Endothelial cell of umbilical vein (primary cell): ENCODE data around the gene FYN. TPM values are rescaled to one million over a fixed set of nuclear protein-coding genes. Genes with fewer than 3 reads are reported as not detected.

Experiments used
- BruUV-seq: library from RNA; stranded (reverse); fragments of 400-500 nt; replicated peaks from 2 replicates; lab custom pipeline; 2021; lab: Mats Ljungman, UMichigan
- CTCF ChIA-PET: fragments of 300-600, 350-600 bp; sonication (Branson Sonifier 250); formaldehyde crosslinking; loops from one replicate; lab custom pipeline; 2021; ENCODE audit warnings: antibody characterized with exemption, inconsistent platforms; lab: Charles Lee
- POLR2A ChIA-PET: fragments of 300-600, 350-600 bp; sonication (Branson Sonifier 250); formaldehyde crosslinking; loops from one replicate; lab custom pipeline; 2021; ENCODE audit warnings: antibody characterized with exemption, inconsistent platforms; lab: Charles Lee
- DNase-seq: peaks from one replicate; pipeline ENCODE4 v3.0.0-alpha.2; 2011; ENCODE audit warnings: low read depth, low spot score
- FAIRE-seq: peaks from 2 replicates; lab custom pipeline; 2011; peaks lifted over from hg19 to GRCh38; lab: Jason Lieb, UNC
- H2AFZ ChIP-seq: 2 replicates; pipeline ENCODE4 v1.6.0; 2012; ENCODE audit warnings: low read depth, low read length, control low read depth, inconsistent platforms
- H3K27ac ChIP-seq: 2 replicates; pipeline ENCODE4 v1.5.1; 2011; ENCODE audit warnings: low read depth, mild to moderate bottlenecking, control low read depth, low read length, moderate library complexity; ENCODE audit not compliant: insufficient read depth
- H3K27me3 ChIP-seq, 2 experiments: 2 replicates each; pipeline versions ENCODE4 v1.6.0 to v1.6.1; 2011; ENCODE audit warnings: low read length in 2 of 2, mixed read lengths in 1 of 2; ENCODE audit not compliant: control insufficient read depth in 2 of 2, insufficient read depth in 2 of 2
- H3K36me3 ChIP-seq, 2 experiments: 2 replicates in 1 of 2; 3 replicates in 1 of 2; pipeline ENCODE4 v1.5.1; 2011; ENCODE audit warnings: low read length in 2 of 2, mild to moderate bottlenecking in 1 of 2, moderate library complexity in 1 of 2; ENCODE audit not compliant: control insufficient read depth in 2 of 2, insufficient read depth in 2 of 2; ENCODE audit errors: extremely low read depth in 1 of 2
- H3K4me1 ChIP-seq: 3 replicates; pipeline ENCODE4 v1.5.1; 2011; ENCODE audit warnings: mild to moderate bottlenecking, low read length; ENCODE audit not compliant: control insufficient read depth, insufficient read depth; ENCODE audit errors: extremely low read depth
- H3K4me2 ChIP-seq: 2 replicates; pipeline ENCODE4 v1.6.1; 2011; ENCODE audit warnings: low read length, control low read depth, mixed read lengths; ENCODE audit not compliant: insufficient read depth
- H3K4me3 ChIP-seq, 3 experiments: fragments of 200-600 bp in 1 of 3; sonication (generic), shearing (Covaris generic) in 1 of 3; replicated peaks in 1 of 3; 2 replicates each; pipeline ENCODE4 v1.5.1; 2011 to 2016; ENCODE audit warnings: control low read depth in 3 of 3, low read length in 3 of 3, mild to moderate bottlenecking in 2 of 3, inconsistent platforms in 1 of 3, low read depth in 1 of 3, moderate library complexity in 1 of 3; ENCODE audit not compliant: insufficient read depth in 1 of 3
- H3K79me2 ChIP-seq: 2 replicates; pipeline ENCODE4 v1.6.0; 2012; ENCODE audit warnings: low read length, inconsistent platforms; ENCODE audit not compliant: control insufficient read depth, insufficient read depth
- H3K9ac ChIP-seq: replicated peaks from 2 replicates; pipeline ENCODE3; 2011; ENCODE audit warnings: low read length, control low read depth; ENCODE audit not compliant: insufficient read depth; ENCODE audit errors: extremely low read depth
- H3K9me1 ChIP-seq: replicated peaks from 3 replicates; pipeline ENCODE4 v1.6.0; 2011; ENCODE audit warnings: mild to moderate bottlenecking, low read length; ENCODE audit not compliant: control insufficient read depth, insufficient read depth; ENCODE audit errors: extremely low read depth
- H3K9me3 ChIP-seq: replicated peaks from 2 replicates; pipeline ENCODE4 v1.5.1; 2012; ENCODE audit warnings: low read length, inconsistent platforms; ENCODE audit not compliant: control insufficient read depth, insufficient read depth
- H4K20me1 ChIP-seq: replicated peaks from 2 replicates; pipeline ENCODE3; 2011; ENCODE audit warnings: mild to moderate bottlenecking, low read length; ENCODE audit not compliant: control insufficient read depth, insufficient read depth; ENCODE audit errors: extremely low read depth
- EZH2 ChIP-seq: IDR thresholded peaks from 2 replicates; pipeline ENCODE4 v1.6.1; 2012; ENCODE audit warnings: borderline replicate concordance, low read depth, mild to moderate bottlenecking, moderate library complexity, low read length, inconsistent platforms; ENCODE audit not compliant: severe bottlenecking
- FOS ChIP-seq: IDR thresholded peaks from 2 replicates; pipeline ENCODE4 v1.6.1; 2011; ENCODE audit warnings: mild to moderate bottlenecking, low read length, moderate library complexity, borderline replicate concordance; ENCODE audit not compliant: insufficient read depth
- GATA2 ChIP-seq: IDR thresholded peaks from 2 replicates; pipeline ENCODE4 v1.7.0; 2011; ENCODE audit warnings: low read depth, mild to moderate bottlenecking, moderate library complexity, mixed read lengths, low read length; ENCODE audit not compliant: insufficient read length, insufficient read depth
- JUN ChIP-seq: IDR thresholded peaks from 2 replicates; pipeline ENCODE4 v1.6.1; 2011; ENCODE audit warnings: borderline replicate concordance, low read depth; ENCODE audit not compliant: insufficient read length, insufficient read depth
- MYC ChIP-seq: IDR thresholded peaks from one replicate; pipeline ENCODE4 v1.6.1; 2011; ENCODE audit warnings: mild to moderate bottlenecking, low read depth, low read length
- POLR2A ChIP-seq: IDR thresholded peaks from 2 replicates; pipeline ENCODE4 v1.6.1; 2012; ENCODE audit warnings: low read depth, mild to moderate bottlenecking, control low read depth, low read length
- POLR2AphosphoS5 ChIP-seq: IDR thresholded peaks from 2 replicates; pipeline ENCODE4 v1.6.1; 2012; ENCODE audit warnings: low read depth, mild to moderate bottlenecking, control low read depth, low read length, moderate library complexity; ENCODE audit not compliant: insufficient read depth
- dilution Hi-C: fragments of 300-500 bp; cut with MboI; formaldehyde crosslinking; loops from one replicate; pipeline ENCODE4 v1.15.0; 2019; ENCODE audit warnings: low sequenced_read_pairs; ENCODE audit not compliant: extremely low pct_ligation_motif_present
- intact Hi-C: fragments of 100-400 bp; cut with micrococcal nuclease; formaldehyde crosslinking; loops from one replicate; pipeline ENCODE4 v1.10.0; 2022
- polyA plus RNA-seq, 4 experiments: library from polyadenylated mRNA; depleted of rRNA in 3 of 4; stranded (reverse) in 3 of 4; unstranded in 1 of 4; fragments of >200 nt; gene quantifications; 2 replicates each; pipeline versions ENCODE4 v1.2.1 to v1.2.3, GENCODE V29; 2011 to 2012; ENCODE audit warnings: missing spikeins in 1 of 4
- total RNA-seq: library from RNA; stranded (reverse); gene quantifications from 2 replicates; pipeline ENCODE4 v1.2.3, GENCODE V29; 2021
- TF ChIP-seq, protein P1 (sequence below): IDR thresholded peaks from 2 replicates; pipeline ENCODE4 v1.6.1; 2011; ENCODE audit not compliant: insufficient read depth, insufficient read length
- TF ChIP-seq, protein P2 (sequence below), 2 donors: IDR thresholded peaks; 1 replicate in 1 of 2; 2 replicates in 1 of 2; pipeline ENCODE4 v1.5.1; 2011; ENCODE audit warnings: low read length in 2 of 2, mild to moderate bottlenecking in 2 of 2, moderate library complexity in 2 of 2, control low read depth in 1 of 2, inconsistent platforms in 1 of 2, low read depth in 1 of 2; ENCODE audit not compliant: insufficient read depth in 1 of 2; ENCODE audit errors: extremely low read depth in 1 of 2

Gene FYN
- total and polyA plus RNA-seq, 2 donors (not counting 3 experiments of a cell fraction or from before 2014, with no cell fraction given): 69.0 to 143 TPM

DNA sequence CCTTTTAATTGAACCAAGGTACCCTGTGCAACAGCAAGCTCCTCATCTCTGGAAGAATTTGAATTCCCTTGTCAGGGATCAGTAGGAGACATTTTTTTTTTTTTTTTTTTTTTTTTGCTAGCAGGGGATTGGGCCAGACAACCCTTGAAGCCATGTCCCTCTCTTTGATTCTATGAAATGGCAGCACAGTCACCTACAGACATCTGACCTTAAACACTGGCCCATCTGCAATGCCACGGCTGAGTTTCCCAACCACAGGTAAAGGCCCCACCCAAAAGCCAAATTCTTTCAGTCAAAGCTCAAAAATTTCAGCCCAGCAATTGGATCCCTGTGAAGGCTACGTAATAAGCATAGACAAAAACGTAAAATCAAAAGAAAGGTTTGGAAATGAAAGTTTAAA is 94.2 kb downstream of the FYN start:
- Histone ChIP-seq H3K4me2 (no peak overlapping the region), H3K27ac (no peak overlapping the region), H3K4me1 (peaks cover 5% of the 10 kb centered on the region), H3K27me3 (no peaks in the 10 kb centered on the region), H3K4me3 (no peak overlapping the region), H4K20me1 (no peaks in the 10 kb centered on the region), H3K36me3 (peaks cover 2% of the 10 kb centered on the region in 2 experiments), H3K9me3 (no peaks in the 10 kb centered on the region), H2AFZ (no peak overlapping the region), H3K9me1 (no peaks in the 10 kb centered on the region), H3K79me2 (peaks cover 13% of the 10 kb centered on the region), H3K9ac (no peak overlapping the region)
- no TSS peak for BruUV-seq
- TF ChIP-seq, protein P1, sequence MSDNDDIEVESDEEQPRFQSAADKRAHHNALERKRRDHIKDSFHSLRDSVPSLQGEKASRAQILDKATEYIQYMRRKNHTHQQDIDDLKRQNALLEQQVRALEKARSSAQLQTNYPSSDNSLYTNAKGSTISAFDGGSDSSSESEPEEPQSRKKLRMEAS: no peak
- TF ChIP-seq MYC (no peak), POLR2A (no peak)
- intact Hi-C loops: no loop called here
- POLR2A ChIA-PET: no interaction called here
- FAIRE-seq: no peak
- dilution Hi-C loops: no loop called here
- CTCF ChIA-PET: no interaction called here
- DNase-seq: no peak

DNA sequence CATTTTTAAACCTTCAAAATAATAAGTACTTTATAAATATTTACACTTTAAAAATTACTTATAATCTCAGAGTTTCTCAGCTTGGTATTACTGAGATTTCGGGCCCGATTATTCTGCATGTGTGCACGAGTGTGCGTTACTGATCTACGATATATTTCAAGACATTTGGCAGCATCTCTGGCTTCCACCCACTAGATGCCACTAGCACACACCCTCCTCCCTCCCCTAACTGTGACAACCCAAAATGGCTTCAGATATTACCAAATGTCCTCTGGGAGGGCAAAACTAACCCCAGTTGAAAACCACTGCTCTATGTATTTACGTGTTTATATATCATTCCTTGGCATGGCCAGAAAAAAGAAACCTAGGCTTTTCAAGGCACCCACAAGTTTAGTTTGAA is 95.9 kb downstream of the FYN start:
- Histone ChIP-seq H3K27me3 (no peaks in the 10 kb centered on the region), H3K4me3 (no peak overlapping the region), H3K4me1 (no peaks in the 10 kb centered on the region), H3K79me2 (peaks cover 5% of the 10 kb centered on the region), H3K36me3 (peaks cover 2% of the 10 kb centered on the region in 2 experiments), H3K9me1 (no peaks in the 10 kb centered on the region), H3K27ac (no peak overlapping the region), H3K4me2 (no peak overlapping the region), H3K9ac (no peak overlapping the region), H4K20me1 (no peaks in the 10 kb centered on the region), H2AFZ (no peak overlapping the region), H3K9me3 (no peaks in the 10 kb centered on the region)
- intact Hi-C loops: no loop called here
- ChIA-PET POLR2A (no interaction called here), CTCF (no interaction called here)
- FAIRE-seq (no peak), DNase-seq (no peak)
- no TSS peak for BruUV-seq
- TF ChIP-seq EZH2 (no peak), JUN (no peak), POLR2A (no peak), POLR2AphosphoS5 (no peak), MYC (no peak), FOS (no peak), GATA2 (no peak)
- TF ChIP-seq, protein P2, sequence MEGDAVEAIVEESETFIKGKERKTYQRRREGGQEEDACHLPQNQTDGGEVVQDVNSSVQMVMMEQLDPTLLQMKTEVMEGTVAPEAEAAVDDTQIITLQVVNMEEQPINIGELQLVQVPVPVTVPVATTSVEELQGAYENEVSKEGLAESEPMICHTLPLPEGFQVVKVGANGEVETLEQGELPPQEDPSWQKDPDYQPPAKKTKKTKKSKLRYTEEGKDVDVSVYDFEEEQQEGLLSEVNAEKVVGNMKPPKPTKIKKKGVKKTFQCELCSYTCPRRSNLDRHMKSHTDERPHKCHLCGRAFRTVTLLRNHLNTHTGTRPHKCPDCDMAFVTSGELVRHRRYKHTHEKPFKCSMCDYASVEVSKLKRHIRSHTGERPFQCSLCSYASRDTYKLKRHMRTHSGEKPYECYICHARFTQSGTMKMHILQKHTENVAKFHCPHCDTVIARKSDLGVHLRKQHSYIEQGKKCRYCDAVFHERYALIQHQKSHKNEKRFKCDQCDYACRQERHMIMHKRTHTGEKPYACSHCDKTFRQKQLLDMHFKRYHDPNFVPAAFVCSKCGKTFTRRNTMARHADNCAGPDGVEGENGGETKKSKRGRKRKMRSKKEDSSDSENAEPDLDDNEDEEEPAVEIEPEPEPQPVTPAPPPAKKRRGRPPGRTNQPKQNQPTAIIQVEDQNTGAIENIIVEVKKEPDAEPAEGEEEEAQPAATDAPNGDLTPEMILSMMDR (IDR thresholded peaks at IDR 0.05; ENCODE audit: extremely low read depth in 1 of 2, insufficient read depth in 1 of 2, low read depth in 1 of 2, low read length in 2 of 2): no peak
- TF ChIP-seq, protein P1: no peak
- dilution Hi-C loops: no loop called here
